Upper lobe of left lung (tissue), 6 donors: Measurements from ENCODE around the gene RAPGEFL1. TPM values are rescaled to one million over a fixed set of nuclear protein-coding genes. Genes with fewer than 3 reads are reported as not detected.
"Not testable (repeated sequence)": the region's sequence is repeated elsewhere in the genome, so short reads cannot be mapped to it uniquely, and the experiment has no call there.

Source experiments
- ATAC-seq, 2 donors: fragments of 200-7000 bp; cut with Tn5 transposase; one replicate each; pipeline ENCODE4 v1.9.1; 2022; ENCODE audit warnings: mild to moderate bottlenecking in 2 of 2, moderate library complexity in 2 of 2; ENCODE audit not compliant: low FRiP score in 2 of 2
- DNase-seq, 2 donors: peaks; one replicate each; pipeline ENCODE4 v3.0.0-alpha.2; 2019 to 2020
- H3K27ac ChIP-seq, 4 donors: fragments of 200-600 bp; sonication (generic); one replicate each; pipeline ENCODE4 v1.5.1; 2016 to 2019
- H3K27me3 ChIP-seq, 4 donors: fragments of 200-600 bp; sonication (generic); one replicate each; pipeline ENCODE4 v1.5.1; 2017 to 2019
- H3K36me3 ChIP-seq, 4 donors: fragments of 200-600 bp; sonication (generic); one replicate each; pipeline ENCODE4 v1.5.1; 2016 to 2019
- H3K4me1 ChIP-seq, 4 donors: fragments of 200-600 bp; sonication (generic); one replicate each; pipeline ENCODE4 v1.5.1; 2018 to 2019
- H3K4me3 ChIP-seq, 4 donors: fragments of 200-600 bp; sonication (generic); one replicate each; pipeline ENCODE4 v1.5.1; 2017 to 2019; ENCODE audit warnings: mild to moderate bottlenecking in 2 of 4, moderate library complexity in 1 of 4
- H3K9me3 ChIP-seq, 4 donors: fragments of 200-600 bp; sonication (generic); one replicate each; pipeline ENCODE4 v1.5.1; 2018 to 2019
- EP300 ChIP-seq, 4 donors: sonication (generic); formaldehyde crosslinking; IDR thresholded peaks; one replicate each; pipeline ENCODE4 v1.5.1; 2017; ENCODE audit warnings: antibody characterized with exemption in 4 of 4, control low read depth in 2 of 4
- POLR2A ChIP-seq, 4 donors: fragments of 450-650 bp; IDR thresholded peaks; one replicate each; pipeline ENCODE4 v1.5.1; 2016 to 2017; ENCODE audit warnings: antibody characterized with exemption in 4 of 4, mild to moderate bottlenecking in 2 of 4
- POLR2AphosphoS5 ChIP-seq, 2 donors: sonication (generic); formaldehyde crosslinking; IDR thresholded peaks; one replicate each; pipeline ENCODE4 v1.5.1; 2017; ENCODE audit warnings: antibody characterized with exemption in 2 of 2
- WGBS, 2 donors: methylation state at CpG; one replicate each; pipeline ENCODE4 v1.1.5; 2017 to 2018; 5-methylcytosine and 5-hydroxymethylcytosine counted together
- total RNA-seq, 6 donors: library from RNA; depleted of rRNA in 4 of 6; stranded (reverse); fragments of >200 nt in 4 of 6; gene quantifications; one replicate each; pipeline versions ENCODE4 v1.1.0 to v1.2.1, GENCODE V29; 2016 to 2021
- TF ChIP-seq, protein P1 (sequence below), 6 experiments: fragments of 450-650 bp in 4 of 6; fragments of 200-600 bp in 2 of 6; sonication (generic) in 2 of 6; IDR thresholded peaks; one replicate each; pipeline ENCODE4 v1.5.1; 2016 to 2019; ENCODE audit warnings: antibody characterized with exemption in 6 of 6
- donor health status: DM: no; HTN: no; CAD: no; lungs with moderate emphysema.
- donor health status: DM: no; HTN: yes; CAD: no; lungs with severe emphysema.

Gene RAPGEFL1
- total RNA-seq, 6 donors from 2014 or later = 7.6 to 44.0 (median 13.5) TPM

DNA sequence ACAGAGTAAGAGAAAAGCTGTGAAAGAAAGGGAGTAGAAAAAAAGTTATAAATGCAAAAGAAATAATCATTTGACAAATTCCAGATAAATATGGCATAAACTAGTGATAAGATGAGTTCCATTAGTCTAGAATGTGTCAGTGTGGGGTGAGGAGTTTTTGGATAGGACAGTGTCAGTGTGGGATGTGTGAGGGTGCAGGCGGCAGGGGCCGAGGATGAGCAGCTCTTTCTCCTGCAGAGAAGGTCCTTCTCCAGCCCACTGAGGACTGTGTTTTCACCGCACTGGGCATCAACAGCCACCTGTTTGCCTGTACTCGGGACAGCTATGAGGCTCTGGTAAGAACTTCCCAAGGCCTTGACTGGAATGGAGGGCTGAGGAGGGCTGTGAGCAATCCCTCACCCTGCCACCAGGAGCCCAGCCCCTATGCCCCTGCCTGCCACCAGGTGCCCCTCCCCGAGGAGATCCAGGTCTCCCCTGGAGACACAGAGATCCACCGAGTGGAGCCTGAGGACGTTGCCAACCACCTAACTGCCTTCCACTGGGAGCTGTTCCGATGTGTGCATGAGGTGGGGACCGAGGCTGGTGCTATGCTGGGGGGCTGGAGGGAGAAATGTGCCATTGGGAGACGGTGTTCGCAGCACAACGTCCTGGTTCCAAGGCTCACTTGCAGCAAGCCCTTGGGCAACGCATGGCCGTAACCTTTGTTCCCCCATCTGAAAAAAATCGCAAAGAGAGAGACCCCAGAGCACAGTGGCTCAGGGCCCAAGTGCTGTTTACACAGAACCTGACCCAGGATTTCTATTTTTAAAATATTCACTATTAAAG lies 13.1 kb downstream of the RAPGEFL1 start:
- Histone ChIP-seq H3K27me3 (no peaks in the 10 kb centered on the region), H3K27ac (no peak overlapping the region), H3K36me3 (no peaks in the 10 kb centered on the region), H3K9me3 (no peaks in the 10 kb centered on the region), H3K4me3 (peak overlapping the region in 3 of 4 donors; percentile 47 to 68 (median 67)), H3K4me1 (peaks cover 10 to 15% (median 12%) of the 10 kb centered on the region in 4 donors)
- peak in 1 of 2 donors; percentile 4 for ATAC-seq
- TF ChIP-seq EP300 (IDR thresholded peaks at IDR 0.05) (no peak), POLR2AphosphoS5 (IDR thresholded peaks at IDR 0.05) (no peak), POLR2A (IDR thresholded peaks at IDR 0.05) (no peak)
- TF ChIP-seq, protein P1, sequence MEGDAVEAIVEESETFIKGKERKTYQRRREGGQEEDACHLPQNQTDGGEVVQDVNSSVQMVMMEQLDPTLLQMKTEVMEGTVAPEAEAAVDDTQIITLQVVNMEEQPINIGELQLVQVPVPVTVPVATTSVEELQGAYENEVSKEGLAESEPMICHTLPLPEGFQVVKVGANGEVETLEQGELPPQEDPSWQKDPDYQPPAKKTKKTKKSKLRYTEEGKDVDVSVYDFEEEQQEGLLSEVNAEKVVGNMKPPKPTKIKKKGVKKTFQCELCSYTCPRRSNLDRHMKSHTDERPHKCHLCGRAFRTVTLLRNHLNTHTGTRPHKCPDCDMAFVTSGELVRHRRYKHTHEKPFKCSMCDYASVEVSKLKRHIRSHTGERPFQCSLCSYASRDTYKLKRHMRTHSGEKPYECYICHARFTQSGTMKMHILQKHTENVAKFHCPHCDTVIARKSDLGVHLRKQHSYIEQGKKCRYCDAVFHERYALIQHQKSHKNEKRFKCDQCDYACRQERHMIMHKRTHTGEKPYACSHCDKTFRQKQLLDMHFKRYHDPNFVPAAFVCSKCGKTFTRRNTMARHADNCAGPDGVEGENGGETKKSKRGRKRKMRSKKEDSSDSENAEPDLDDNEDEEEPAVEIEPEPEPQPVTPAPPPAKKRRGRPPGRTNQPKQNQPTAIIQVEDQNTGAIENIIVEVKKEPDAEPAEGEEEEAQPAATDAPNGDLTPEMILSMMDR (IDR thresholded peaks at IDR 0.05) = peak in 4 of 6 experiments; percentile 10 to 37 (median 30)
- 72 to 79% methylated on average over 7 to 15 of the region's 15 CpGs for WGBS, 2 donors
- DNase-seq = no peak

DNA sequence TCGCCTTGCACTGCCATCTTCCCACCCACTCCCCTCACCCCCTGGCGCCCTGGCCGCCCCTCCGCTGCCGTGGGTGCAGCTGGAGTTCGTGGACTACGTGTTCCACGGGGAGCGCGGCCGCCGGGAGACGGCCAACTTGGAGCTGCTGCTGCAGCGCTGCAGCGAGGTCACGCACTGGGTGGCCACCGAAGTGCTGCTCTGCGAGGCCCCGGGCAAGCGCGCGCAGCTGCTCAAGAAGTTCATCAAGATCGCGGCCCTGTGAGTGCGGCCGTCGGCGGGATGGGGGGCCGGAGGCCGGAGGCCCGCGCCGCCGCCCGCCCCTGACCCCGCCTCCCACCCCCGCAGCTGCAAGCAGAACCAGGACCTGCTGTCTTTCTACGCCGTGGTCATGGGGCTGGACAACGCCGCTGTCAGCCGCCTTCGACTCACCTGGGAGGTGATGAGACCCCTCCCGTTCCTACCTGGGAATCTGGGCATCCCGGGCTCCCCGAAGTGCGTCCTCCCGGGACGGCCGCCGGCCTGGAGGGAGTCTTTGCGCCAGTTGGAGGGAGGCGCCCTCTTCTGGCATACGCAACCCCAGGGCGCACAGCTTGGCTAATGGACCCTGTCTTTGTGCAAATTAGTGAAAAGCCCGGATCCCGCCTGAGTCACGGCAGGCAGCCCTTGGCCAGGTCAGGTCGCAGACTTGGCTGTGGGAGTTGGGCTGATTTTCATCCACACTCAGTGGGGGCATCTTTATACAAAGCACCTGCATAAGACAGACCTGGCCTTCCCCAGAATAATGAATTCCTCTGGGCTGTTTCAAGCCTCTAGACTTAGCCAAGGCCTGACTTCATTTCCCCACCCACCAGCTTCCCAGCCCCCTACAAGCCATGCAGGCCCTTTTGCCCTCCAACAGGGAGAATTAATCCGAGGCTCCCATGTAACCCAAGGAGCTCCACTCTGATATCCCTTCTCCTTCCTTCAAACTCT lies 14.3 kb downstream of the RAPGEFL1 start:
- no peaks in the 10 kb centered on the region for H3K9me3 ChIP-seq
- no peaks in the 10 kb centered on the region for H3K27me3 ChIP-seq
- ATAC-seq (peak; percentile 79 to 85), DNase-seq (peak; percentile 84 to 90)
- no peaks in the 10 kb centered on the region for H3K36me3 ChIP-seq
- H3K4me3 ChIP-seq = peak overlapping the region; percentile 40 to 68 (median 57)
- WGBS, 2 donors = 0 to 2% methylated on average over 39 to 40 of the region's 60 CpGs
- H3K4me1 ChIP-seq = peaks cover 10 to 12% (median 12%) of the 10 kb centered on the region in 4 donors
- no peak for TF ChIP-seq EP300 (IDR thresholded peaks at IDR 0.05)
- TF ChIP-seq, protein P1 (IDR thresholded peaks at IDR 0.05) = peak; percentile 43 to 73 (median 62)
- peak overlapping the region in 3 of 4 donors; percentile 1 to 60 (median 35) for H3K27ac ChIP-seq

DNA sequence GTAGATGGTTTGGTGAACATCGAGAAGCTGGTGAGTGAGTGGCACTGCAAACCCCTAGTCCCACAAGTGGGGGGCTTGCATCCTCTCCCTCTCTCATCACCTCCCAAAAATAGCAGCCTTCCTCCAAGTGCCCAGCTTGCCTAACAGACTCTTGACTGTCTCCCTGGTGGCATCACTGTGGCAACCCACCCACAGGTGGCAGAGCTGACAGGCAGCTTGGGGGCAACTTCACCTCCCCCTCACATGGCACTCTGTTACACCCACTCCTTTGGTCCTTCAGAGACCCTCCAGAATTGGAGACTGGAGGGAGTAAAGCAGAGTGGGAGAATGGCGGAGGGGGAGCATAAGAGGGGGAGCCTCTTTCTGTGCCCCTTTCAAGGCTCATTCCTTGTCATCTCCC lies 15.7 kb downstream of the RAPGEFL1 start:
- no peak overlapping the region for H3K4me3 ChIP-seq
- no peak for ATAC-seq
- TF ChIP-seq POLR2AphosphoS5 (IDR thresholded peaks at IDR 0.05) = no peak
- no peak overlapping the region for H3K27ac ChIP-seq
- H3K36me3 ChIP-seq = no peaks in the 10 kb centered on the region
- no peaks in the 10 kb centered on the region for H3K9me3 ChIP-seq
- peaks cover 10 to 12% (median 12%) of the 10 kb centered on the region in 4 donors for H3K4me1 ChIP-seq
- H3K27me3 ChIP-seq = no peaks in the 10 kb centered on the region
- WGBS, 2 donors = 92 to 95% methylated on average over 2 of the region's 2 CpGs
- no peak for DNase-seq

DNA sequence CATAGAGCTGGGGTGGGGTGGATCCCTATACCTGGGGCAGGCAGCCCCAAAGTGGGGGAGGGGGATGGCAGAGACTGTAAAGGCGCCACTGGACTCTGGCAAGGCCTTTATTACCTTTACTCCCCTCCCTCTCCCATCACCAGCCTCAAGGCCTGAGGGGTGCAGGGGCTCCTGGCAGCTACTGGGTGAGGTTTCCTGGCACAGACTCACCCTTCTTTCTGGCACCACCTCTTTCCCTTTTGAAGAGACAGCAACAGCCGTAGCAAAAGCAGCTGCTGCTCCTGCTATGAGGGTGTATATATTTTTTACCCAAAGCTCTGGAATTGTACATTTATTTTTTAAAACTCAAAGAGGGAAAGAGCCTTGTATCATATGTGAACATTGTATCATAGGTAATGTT lies 17.6 kb downstream of the RAPGEFL1 start:
- no peak for ATAC-seq
- H3K27me3 ChIP-seq = no peaks in the 10 kb centered on the region
- H3K4me3 ChIP-seq = no peak overlapping the region
- 52 to 82% methylated on average over 2 of the region's 2 CpGs for WGBS, 2 donors
- no peak for TF ChIP-seq POLR2AphosphoS5 (IDR thresholded peaks at IDR 0.05)
- TF ChIP-seq EP300 (IDR thresholded peaks at IDR 0.05) = no peak
- no peak for TF ChIP-seq POLR2A (IDR thresholded peaks at IDR 0.05)
- TF ChIP-seq, protein P1 (IDR thresholded peaks at IDR 0.05) = no peak
- H3K9me3 ChIP-seq = no peaks in the 10 kb centered on the region
- H3K36me3 ChIP-seq = no peaks in the 10 kb centered on the region
- H3K27ac ChIP-seq = no peak overlapping the region
- no peak for DNase-seq
- peaks cover 10 to 12% (median 12%) of the 10 kb centered on the region in 4 donors for H3K4me1 ChIP-seq

DNA sequence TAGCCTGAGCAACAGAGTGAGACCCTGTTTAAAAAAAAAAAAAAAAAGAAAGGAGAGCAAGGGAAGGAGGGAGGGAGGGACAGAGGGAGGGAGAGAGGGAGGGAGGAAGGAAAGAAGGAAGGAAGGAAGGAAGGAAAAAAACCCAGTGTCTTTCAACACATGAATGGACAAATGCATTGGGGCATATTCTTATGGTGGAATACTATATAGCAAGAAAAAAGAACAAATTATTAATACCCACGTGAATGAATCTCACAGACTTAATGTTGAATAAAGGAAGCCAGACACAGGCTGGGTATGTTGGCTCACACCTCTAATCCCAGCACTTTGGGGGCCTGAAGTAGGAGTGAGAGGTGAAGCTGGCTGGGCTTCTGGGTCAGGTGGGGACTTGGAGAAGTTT lies 20.3 kb downstream of the RAPGEFL1 start:
- 84 to 93% methylated on average over 1 of the region's 1 CpG for WGBS, 2 donors
- no peak overlapping the region for H3K4me3 ChIP-seq
- ATAC-seq (no peak), DNase-seq (no peak)
- H3K36me3 ChIP-seq = no peaks in the 10 kb centered on the region
- H3K9me3 ChIP-seq = no peaks in the 10 kb centered on the region
- no peak overlapping the region for H3K27ac ChIP-seq
- H3K27me3 ChIP-seq = no peaks in the 10 kb centered on the region
- no peak for TF ChIP-seq POLR2A (IDR thresholded peaks at IDR 0.05)
- TF ChIP-seq EP300 (IDR thresholded peaks at IDR 0.05) = no peak
- TF ChIP-seq, protein P1 (IDR thresholded peaks at IDR 0.05) = no peak
- TF ChIP-seq POLR2AphosphoS5 (IDR thresholded peaks at IDR 0.05) = no peak
- peaks cover 0 to 11% (median 7%) of the 10 kb centered on the region in 4 donors for H3K4me1 ChIP-seq

DNA sequence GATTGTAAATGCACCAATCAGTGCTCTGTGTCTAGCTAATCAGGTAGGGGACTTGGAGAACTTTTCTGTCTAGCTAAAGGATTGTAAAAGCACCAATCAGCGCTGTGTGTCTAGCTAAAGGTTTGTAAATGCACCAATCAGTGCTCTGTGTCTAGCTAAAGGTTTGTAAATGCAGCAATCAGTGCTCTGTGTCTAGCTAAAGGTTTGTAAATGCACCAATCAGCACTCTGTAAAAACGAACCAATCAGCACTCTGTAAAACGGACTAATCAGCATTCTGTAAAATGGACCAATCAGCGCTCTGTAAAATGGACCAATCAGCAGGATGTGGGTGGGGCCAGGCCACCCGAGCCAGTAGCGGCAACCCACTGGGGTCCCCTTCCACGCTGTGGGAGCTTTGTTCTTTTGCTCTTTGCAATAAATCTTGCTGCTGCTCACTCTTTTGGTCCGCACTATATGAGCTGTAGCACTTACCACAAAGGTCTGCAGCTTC lies 20.7 kb downstream of the RAPGEFL1 start:
- not testable (repeated sequence) for H3K4me3 ChIP-seq, H3K27me3 ChIP-seq, H3K36me3 ChIP-seq, DNase-seq, ATAC-seq, H3K9me3 ChIP-seq, H3K27ac ChIP-seq
- WGBS, 2 donors = 67 to 77% methylated on average over 8 of the region's 8 CpGs
- peaks cover 0 to 15% (median 8%) of the 10 kb centered on the region in 4 donors for H3K4me1 ChIP-seq
